Testis (tissue), 3 donors: ENCODE results near the gene TDRD1. TPM values are rescaled to one million over a fixed set of nuclear protein-coding genes. Genes with fewer than 3 reads are reported as not detected.

ENCODE experiments used
- DNase-seq: peaks from one replicate; pipeline ENCODE4 v3.0.0-alpha.2; 2019
- H3K27ac ChIP-seq, 2 donors: fragments of 200-600 bp; sonication (generic); one replicate each; pipeline ENCODE4 v1.5.1; 2019
- H3K27me3 ChIP-seq: fragments of 200-600 bp; sonication (generic); one replicate; pipeline ENCODE4 v1.5.1; 2019
- H3K36me3 ChIP-seq: fragments of 200-600 bp; sonication (generic); one replicate; pipeline ENCODE4 v1.5.1; 2017; ENCODE audit warnings: low read depth; ENCODE audit errors: missing control alignments
- H3K4me1 ChIP-seq: fragments of 200-600 bp; sonication (generic); one replicate; pipeline ENCODE4 v1.5.1; 2019
- H3K4me3 ChIP-seq, 2 donors: fragments of 200-600 bp; sonication (generic); one replicate each; pipeline ENCODE4 v1.5.1; 2017 to 2019
- H3K9me3 ChIP-seq: fragments of 200-600 bp; sonication (generic); one replicate; pipeline ENCODE4 v1.5.1; 2017
- CTCF ChIP-seq, 3 experiments: fragments of 450-650 bp in 2 of 3; fragments of 200-600 bp in 1 of 3; sonication (generic) in 1 of 3; IDR thresholded peaks; one replicate each; pipeline ENCODE4 v1.5.1; 2016 to 2019; ENCODE audit warnings: antibody characterized with exemption in 3 of 3, mild to moderate bottlenecking in 2 of 3, moderate library complexity in 1 of 3
- POLR2A ChIP-seq: fragments of 450-650 bp; IDR thresholded peaks from one replicate; pipeline ENCODE4 v1.6.1; 2017; ENCODE audit warnings: antibody characterized with exemption, mild to moderate bottlenecking, moderate library complexity
- WGBS, 2 donors: methylation state at CpG; one replicate each; pipeline ENCODE4 v1.1.5; 2018; 5-methylcytosine and 5-hydroxymethylcytosine counted together
- intact Hi-C: fragments of 100-400 bp; cut with DNase I; formaldehyde crosslinking; loops from one replicate; pipeline ENCODE4 v1.15.1; 2023; ENCODE audit warnings: low total_unique reads
- polyA plus RNA-seq: library from polyadenylated mRNA; stranded (reverse); fragments of 350-450 nt; fragmentation: Illumina TruSeq; extraction: RNeasy Lipid Tissue Mini Kit (QIAGEN cat#74804); gene quantifications from one replicate; pipeline ENCODE4 v1.2.3, GENCODE V29; 2014; ENCODE audit warnings: low read depth, low replicate concordance; ENCODE audit not compliant: insufficient read depth
- total RNA-seq, 2 donors: library from RNA; depleted of rRNA; stranded (reverse); fragments of >200 nt; gene quantifications; one replicate each; pipeline ENCODE4 v1.2.3, GENCODE V29; 2016

The TDRD1 gene
- total and polyA plus RNA-seq, 3 donors from 2014 or later = 25.7 to 32.7 (median 32.3) TPM

GRCh38 chr10:114258274-114258840 is 79.2 kb downstream of the TDRD1 start:
- no peaks in the 10 kb centered on the region for H3K36me3 ChIP-seq
- intact Hi-C loops = no loop called here
- H3K4me1 ChIP-seq = no peaks in the 10 kb centered on the region
- H3K4me3 ChIP-seq = no peak overlapping the region
- no peaks in the 10 kb centered on the region for H3K27me3 ChIP-seq
- WGBS, 2 donors = 58 to 60% methylated on average over 5 of the region's 5 CpGs
- TF ChIP-seq POLR2A = no peak
- TF ChIP-seq CTCF (IDR thresholded peaks at IDR 0.05) = no peak
- no peak for DNase-seq
- no peak overlapping the region for H3K27ac ChIP-seq
- no peaks in the 10 kb centered on the region for H3K9me3 ChIP-seq

GRCh38 chr10:114259824-114260223 is 80.7 kb downstream of the TDRD1 start:
- Histone ChIP-seq H3K36me3 (no peaks in the 10 kb centered on the region), H3K4me3 (no peak overlapping the region), H3K4me1 (no peaks in the 10 kb centered on the region), H3K27ac (no peak overlapping the region), H3K27me3 (no peaks in the 10 kb centered on the region), H3K9me3 (no peaks in the 10 kb centered on the region)
- DNase-seq = no peak
- intact Hi-C loops = no loop called here
- WGBS, 2 donors = 84 to 85% methylated on average over 10 of the region's 10 CpGs
- no peak for TF ChIP-seq POLR2A
- TF ChIP-seq CTCF (IDR thresholded peaks at IDR 0.05) = no peak

- Histone ChIP-seq H3K4me1 (no peaks in the 10 kb centered on the region), H3K27ac (no peak overlapping the region), H3K27me3 (no peaks in the 10 kb centered on the region), H3K4me3 (no peak overlapping the region), H3K9me3 (no peaks in the 10 kb centered on the region), H3K36me3 (no peaks in the 10 kb centered on the region)
- DNase-seq = no peak
- intact Hi-C loops = no loop called here
- no peak for TF ChIP-seq CTCF (IDR thresholded peaks at IDR 0.05)
- WGBS, 2 donors = 95% methylated on average over 5 of the region's 5 CpGs
Measured at GRCh38 chr10:114260366-114260765, 81.2 kb downstream of the TDRD1 start.

DNA sequence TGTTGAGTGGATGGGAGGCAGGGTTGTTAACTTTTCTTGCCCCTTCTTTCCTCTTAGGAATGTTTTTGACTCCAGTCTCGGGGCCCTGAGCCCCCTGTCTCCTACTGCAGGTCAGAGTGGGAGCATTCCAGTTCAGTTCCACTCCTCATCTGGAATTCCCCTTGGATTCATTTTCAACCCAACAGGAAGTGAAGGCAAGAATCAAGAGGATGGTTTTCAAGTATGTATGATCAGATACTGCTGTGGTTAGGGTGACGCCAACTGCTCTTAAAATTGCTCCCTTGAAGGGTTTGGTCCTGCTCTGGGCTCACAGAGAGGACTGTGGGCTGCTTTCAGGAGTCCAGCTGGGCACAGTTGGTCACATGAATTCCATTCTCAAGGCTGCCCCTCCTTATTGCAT is 81.9 kb downstream of the TDRD1 start:
- no peaks in the 10 kb centered on the region for H3K9me3 ChIP-seq
- H3K4me1 ChIP-seq = no peaks in the 10 kb centered on the region
- WGBS, 2 donors = 83 to 89% methylated on average over 2 of the region's 2 CpGs
- intact Hi-C loops = no loop called here
- no peak overlapping the region for H3K27ac ChIP-seq
- no peak for DNase-seq
- H3K4me3 ChIP-seq = no peak overlapping the region
- no peak for TF ChIP-seq CTCF (IDR thresholded peaks at IDR 0.05)
- no peak for TF ChIP-seq POLR2A
- H3K27me3 ChIP-seq = no peaks in the 10 kb centered on the region
- H3K36me3 ChIP-seq = no peaks in the 10 kb centered on the region

GRCh38 chr10:114262496-114262895 is 83.3 kb downstream of the TDRD1 start:
- DNase-seq = no peak
- Histone ChIP-seq H3K4me1 (no peaks in the 10 kb centered on the region), H3K9me3 (no peaks in the 10 kb centered on the region), H3K4me3 (no peak overlapping the region), H3K27me3 (no peaks in the 10 kb centered on the region), H3K27ac (no peak overlapping the region), H3K36me3 (no peaks in the 10 kb centered on the region)
- intact Hi-C loops = no loop called here
- TF ChIP-seq POLR2A (no peak), CTCF (IDR thresholded peaks at IDR 0.05) (no peak)
- 70 to 86% methylated on average over 4 of the region's 4 CpGs for WGBS, 2 donors
